HG03039 (cell line): ENCODE data around the gene BTN1A1.

Experiments
- ATAC-seq: cut with Tn5 transposase; IDR thresholded peaks from one replicate; pipeline ENCODE4 v1.9.1; 2021; ENCODE audit warnings: mild to moderate bottlenecking, moderate library complexity; ENCODE audit not compliant: unreplicated experiment

Gene BTN1A1

GRCh38 chr6:26556263-26557070 is 56.4 kb downstream of the BTN1A1 start:
- ATAC-seq = no peak
